Middle frontal gyrus (tissue), 1 donor: Measurements from ENCODE around the gene HLCS.
"Not testable (repeated sequence)": the region's sequence is repeated elsewhere in the genome, so short reads cannot be mapped to it uniquely, and the experiment has no call there.

Source experiments
- DNase-seq: peaks from one replicate; pipeline ENCODE4 v3.0.0-alpha.2; 2015; ENCODE audit warnings: low spot score; ENCODE audit errors: extremely low spot score

The HLCS gene

GRCh38 chr21:36966066-36966820 lies at the start of gene HLCS:
Gene HLCS (minus strand): TSS chr21:36966669. CDS start chr21:36966638, 31 bp downstream.
- no peak for DNase-seq

GRCh38 chr21:37009740-37010341 lies 43.4 kb upstream of the HLCS start:
- DNase-seq: peak; percentile 29

- no peak for DNase-seq
These were observed 42.3 kb upstream of the HLCS start for GRCh38 chr21:37008724-37009123.

- DNase-seq: no peak
These were observed 40.2 kb upstream of the HLCS start, which contains the start of gene RIPPLY3 for GRCh38 chr21:37006486-37007291. Gene RIPPLY3 (plus strand): TSS chr21:37006702. CDS start chr21:37006773, 71 bp downstream.

- DNase-seq: no peak
These were observed 39.3 kb upstream of the HLCS start for GRCh38 chr21:37005548-37006485.

- not testable (repeated sequence) for DNase-seq
These were observed 37.4 kb upstream of the HLCS start for GRCh38 chr21:37003917-37004316.

GRCh38 chr21:37002851-37003250 lies 36.4 kb upstream of the HLCS start:
- not testable (repeated sequence) for DNase-seq

GRCh38 chr21:37001441-37001840 lies 35.0 kb upstream of the HLCS start:
- no peak for DNase-seq

- DNase-seq: no peak
These were observed 33.9 kb upstream of the HLCS start for GRCh38 chr21:37000381-37000780.

GRCh38 chr21:36999131-36999898 lies 32.8 kb upstream of the HLCS start:
- DNase-seq: no peak

- DNase-seq: not testable (repeated sequence)
These were observed 28.8 kb upstream of the HLCS start for GRCh38 chr21:36995285-36995684.

GRCh38 chr21:36994501-36995158 lies 28.2 kb upstream of the HLCS start:
- DNase-seq: no peak

- no peak for DNase-seq
These were observed 26.2 kb upstream of the HLCS start for GRCh38 chr21:36992671-36993070.

- DNase-seq: no peak
These were observed 24.2 kb upstream of the HLCS start for GRCh38 chr21:36990508-36991205.

GRCh38 chr21:36989699-36990507 lies 23.4 kb upstream of the HLCS start:
- peak; percentile 88 for DNase-seq

GRCh38 chr21:36989199-36989698 lies 22.8 kb upstream of the HLCS start:
- not testable (repeated sequence) for DNase-seq

GRCh38 chr21:36988536-36988935 lies 22.1 kb upstream of the HLCS start:
- no peak for DNase-seq

- no peak for DNase-seq
These were observed 21.4 kb upstream of the HLCS start for GRCh38 chr21:36987845-36988244.
